Nucleus accumbens (tissue), 56 donors: Measurements from ENCODE around the gene C2orf92.
"Not testable (repeated sequence)": the region's sequence is repeated elsewhere in the genome, so short reads cannot be mapped to it uniquely, and the experiment has no call there.

Experiments used
- DNase-seq, 56 donors: peaks; one replicate each; lab custom pipeline; 2025; lab: John Stamatoyannopoulos, UW

The C2orf92 gene

DNA sequence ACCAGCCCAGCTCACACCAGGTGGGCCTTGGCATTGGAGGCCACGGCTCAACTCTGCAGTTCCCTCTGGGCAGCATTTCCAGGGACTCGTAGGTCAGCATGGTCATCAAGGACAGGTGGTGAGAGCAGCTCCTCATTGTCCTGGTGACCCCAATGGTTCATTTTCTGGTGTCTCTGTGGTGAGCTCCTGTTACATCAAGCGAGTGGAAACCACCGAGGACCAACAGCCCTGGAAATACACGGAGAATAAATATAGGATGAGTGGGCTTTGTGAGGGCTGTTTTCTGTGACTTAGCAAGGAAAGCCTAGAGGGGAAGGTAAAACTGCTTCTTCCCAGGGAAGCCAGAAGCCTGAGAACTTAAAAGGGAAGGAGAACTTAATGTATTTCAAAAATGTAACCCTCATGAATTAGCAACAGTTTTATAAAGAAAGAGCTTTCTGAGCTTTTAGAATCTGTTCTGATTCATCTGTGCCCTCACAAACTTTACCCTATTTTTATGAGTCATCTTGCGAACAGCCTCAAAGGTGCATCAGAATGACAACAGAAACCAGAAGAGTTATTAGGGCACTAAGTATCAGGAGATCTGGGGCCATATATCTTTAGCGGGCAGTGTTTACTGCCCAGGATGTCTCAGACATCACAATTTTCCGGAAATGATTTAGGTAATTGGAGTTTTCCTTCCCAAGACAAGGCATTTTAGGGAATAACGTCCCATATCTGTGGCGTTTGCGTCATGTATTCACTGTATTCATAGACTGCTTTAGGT, 18.7 kb downstream of the C2orf92 start:
- no peak for DNase-seq

DNA sequence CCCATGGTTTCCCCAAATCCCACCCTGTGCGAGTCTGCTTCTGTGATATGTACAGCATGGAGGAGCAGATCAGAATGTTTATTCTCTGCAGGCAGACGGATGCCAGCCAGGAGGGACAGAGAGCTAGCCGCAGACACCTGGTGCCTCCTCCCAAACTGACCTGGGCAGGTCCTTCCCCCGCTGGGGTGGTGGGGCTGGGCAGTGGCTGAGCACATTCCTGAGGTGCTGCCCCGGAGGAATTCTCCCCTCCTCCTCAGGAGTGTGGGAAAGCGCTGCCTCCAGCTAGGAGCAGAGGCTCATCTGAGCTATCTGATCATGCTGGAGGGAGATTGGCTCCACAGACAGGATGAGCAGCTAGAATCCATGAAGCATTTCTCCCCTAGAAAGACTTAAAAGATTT, 21.7 kb downstream of the C2orf92 start:
- no peak for DNase-seq

DNA sequence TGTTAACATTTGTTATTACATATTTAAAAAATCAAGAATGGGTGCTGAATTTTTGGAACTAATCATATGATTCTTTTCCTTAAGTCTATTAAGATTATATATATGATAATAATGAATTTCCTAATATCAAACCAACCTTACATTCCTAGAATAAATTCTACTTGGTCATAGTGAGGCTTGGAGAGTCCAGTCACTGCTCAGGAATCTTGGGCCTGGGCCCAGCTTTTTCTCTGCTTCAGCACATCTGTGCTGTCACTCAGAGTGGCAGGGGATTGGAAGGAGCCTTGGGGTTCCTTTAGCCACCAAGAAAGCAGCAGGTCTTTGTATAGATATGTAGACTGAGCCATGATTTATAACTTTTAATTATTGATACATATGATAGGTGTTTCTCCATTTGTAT, 24.0 kb downstream of the C2orf92 start:
- no peak for DNase-seq

GRCh38 chr2:97695744-97696143, 26.2 kb downstream of the C2orf92 start:
- no peak for DNase-seq

GRCh38 chr2:97697252-97698235, 28.0 kb downstream of the C2orf92 start:
- peak in 54 of 56 donors; percentile 25 to 96 (median 80) for DNase-seq

- DNase-seq = no peak
Measured at GRCh38 chr2:97698530-97698929, 29.0 kb downstream of the C2orf92 start.

DNA sequence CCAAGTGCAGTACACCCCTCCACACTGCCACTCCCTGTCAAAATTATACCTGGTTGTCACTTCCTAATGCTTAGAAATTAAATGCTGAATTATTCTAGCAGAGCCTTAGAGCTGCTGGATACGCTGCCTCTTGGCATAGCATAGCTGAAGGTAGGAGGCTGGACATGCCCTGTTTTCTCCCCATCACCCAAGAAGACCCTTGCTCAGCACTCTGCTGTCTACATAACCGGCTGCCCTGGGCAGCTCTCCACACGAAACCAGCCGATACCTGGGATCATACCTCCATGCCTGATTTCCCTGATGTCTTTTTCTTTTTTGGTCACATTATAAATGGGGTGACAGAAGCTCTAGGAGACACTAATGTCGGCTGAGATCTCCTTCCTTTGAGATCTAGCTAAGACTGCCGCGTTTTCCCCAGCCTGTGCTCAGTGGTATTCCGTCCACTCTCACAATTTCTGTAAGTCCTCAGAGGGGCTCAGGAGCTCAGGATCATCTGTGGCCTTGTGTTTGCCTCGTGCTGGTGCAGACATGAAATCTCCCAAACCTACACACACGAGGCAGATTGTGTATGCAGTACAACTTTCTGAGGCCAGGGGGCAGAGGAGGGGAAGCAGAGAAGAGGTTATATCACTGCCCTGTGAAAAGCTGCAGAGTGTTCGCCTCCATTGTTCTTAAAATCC, 30.4 kb downstream of the C2orf92 start:
- peak in 33 of 56 donors; percentile 2 to 72 (median 21) for DNase-seq

GRCh38 chr2:97701186-97701585, 31.7 kb downstream of the C2orf92 start:
- no peak for DNase-seq

DNA sequence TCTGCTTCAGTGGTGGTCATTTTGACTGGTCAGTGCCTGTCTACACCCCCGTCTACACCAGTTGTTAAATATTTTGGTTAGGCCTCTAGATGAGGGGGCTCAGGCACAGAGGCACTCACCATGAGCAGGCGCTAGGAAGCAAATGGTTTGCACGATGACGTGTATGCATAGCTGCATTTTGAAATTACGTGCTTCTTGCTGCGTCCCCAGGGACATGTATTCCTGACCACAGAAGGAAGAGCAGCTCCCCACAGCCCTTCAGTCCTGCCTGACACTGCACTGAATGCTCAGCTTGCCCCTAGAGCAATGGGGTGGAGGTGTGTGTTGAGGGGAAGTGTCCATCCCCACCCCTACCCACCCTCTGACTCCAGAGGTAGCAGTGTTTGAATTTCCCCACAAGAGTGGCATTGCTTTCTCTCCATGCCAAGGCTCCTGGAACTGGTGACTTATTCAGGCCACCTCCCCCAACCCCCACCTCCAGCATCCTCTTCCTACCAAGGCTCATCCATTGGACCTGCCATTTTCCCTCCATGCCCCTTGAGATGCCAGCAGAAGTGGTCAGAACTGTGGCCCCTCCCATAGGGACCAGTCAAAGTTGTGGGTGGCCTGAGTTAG, 32.4 kb downstream of the C2orf92 start:
- no peak for DNase-seq

DNA sequence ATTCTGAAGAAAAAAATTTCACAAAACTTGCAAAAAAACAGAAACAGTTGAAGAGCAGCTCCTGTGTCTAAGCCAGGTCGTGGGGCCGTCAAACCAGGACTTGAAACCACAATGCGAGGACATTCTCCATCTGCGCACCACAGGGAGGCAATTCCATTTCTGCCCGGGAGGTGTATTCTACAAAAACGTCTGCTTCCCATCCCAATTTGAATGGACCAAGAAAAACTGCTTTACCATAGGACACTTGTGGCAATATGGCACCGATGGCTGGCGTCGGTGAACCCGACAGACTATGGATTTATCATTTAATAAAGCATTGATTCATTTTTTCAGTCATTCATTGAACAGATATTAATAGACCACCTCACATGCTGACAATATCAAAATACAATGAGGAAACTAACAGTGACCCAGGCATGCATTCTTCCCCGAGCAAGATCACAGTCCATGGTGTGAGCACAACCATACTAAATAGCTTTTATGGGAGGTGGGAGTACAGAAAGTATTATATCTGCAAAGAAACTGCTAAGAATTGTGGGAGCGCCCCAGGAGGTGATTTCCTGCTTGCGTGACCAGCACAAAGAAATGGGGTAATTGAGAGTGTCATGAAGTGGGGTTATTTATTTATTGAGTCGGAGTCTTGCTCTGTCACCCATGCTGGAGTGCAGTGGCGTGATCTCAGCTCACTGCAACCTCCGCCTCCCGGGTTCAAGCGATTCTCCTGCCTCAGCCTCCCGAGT, 33.4 kb downstream of the C2orf92 start:
- DNase-seq = no peak

DNA sequence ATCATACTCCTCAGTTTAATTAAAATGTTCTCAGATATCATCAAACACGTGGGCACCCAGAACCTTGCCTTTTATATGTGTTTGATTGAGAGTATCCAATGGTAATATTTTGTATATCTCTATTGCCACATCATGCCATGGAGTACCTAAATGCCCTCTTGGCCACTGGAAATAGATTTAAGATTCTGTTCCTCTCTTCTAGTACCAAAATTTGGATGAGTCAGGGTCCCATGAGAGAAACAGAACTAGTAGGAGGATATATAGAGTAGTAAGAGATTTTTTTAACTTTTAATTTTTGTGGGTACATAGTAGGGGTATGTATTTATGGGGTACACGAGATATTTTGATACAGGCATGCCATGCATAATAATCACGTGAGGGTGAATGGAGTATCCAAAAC, 34.2 kb downstream of the C2orf92 start:
- DNase-seq = no peak

GRCh38 chr2:97704989-97705388, 35.5 kb downstream of the C2orf92 start:
- DNase-seq = no peak

DNA sequence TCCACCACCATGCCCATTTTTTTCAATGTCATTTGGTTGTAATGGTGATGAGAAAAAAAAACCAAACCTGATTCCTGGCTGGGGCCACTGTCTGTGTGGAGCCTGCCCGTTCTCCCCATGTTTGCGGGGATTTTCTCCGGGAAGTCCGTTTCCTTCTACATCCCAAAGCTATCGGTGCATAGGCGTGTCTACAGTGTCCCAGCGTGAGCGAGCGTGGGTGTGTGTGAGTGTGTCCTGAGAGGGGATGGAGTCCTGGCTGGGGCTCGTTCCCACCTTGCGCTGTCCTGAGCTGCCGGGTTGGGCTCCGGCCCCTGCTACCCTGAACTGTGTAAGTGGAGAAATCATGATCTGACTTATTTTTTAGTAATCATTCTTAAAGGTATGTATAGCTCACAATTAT, 36.6 kb downstream of the C2orf92 start:
- no peak for DNase-seq

DNA sequence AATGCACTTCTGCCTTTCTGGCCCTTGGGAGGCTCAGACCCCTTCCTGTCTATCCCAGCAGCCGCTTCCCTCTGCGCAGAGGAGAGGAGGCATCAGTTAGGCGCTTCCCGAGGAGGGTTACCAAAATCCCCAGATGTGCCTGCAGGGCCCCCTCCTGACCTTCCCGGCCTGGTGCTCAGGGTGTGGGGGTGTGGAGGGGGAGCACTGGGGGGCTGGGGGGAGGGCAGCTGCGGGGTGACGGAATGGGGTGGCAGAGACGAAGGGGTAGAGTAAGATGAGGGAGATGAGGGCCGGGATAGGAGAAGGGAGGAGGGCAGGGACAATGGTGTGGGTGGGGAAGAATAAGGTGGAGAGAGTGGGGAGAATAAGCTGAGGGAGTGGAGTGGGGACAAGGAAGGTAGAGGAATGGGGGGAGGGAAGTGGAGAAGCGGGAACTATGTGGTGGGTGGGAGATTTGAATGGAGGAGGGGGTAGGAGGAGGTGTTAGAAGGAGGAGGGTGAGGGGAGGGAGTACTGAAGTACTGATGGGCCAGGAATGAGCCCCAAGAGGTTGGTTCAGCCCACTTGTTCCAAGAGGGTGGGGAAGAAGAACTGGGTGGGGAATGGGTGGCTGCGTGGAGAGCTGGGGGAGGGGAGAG, 37.3 kb downstream of the C2orf92 start:
- DNase-seq = no peak

DNA sequence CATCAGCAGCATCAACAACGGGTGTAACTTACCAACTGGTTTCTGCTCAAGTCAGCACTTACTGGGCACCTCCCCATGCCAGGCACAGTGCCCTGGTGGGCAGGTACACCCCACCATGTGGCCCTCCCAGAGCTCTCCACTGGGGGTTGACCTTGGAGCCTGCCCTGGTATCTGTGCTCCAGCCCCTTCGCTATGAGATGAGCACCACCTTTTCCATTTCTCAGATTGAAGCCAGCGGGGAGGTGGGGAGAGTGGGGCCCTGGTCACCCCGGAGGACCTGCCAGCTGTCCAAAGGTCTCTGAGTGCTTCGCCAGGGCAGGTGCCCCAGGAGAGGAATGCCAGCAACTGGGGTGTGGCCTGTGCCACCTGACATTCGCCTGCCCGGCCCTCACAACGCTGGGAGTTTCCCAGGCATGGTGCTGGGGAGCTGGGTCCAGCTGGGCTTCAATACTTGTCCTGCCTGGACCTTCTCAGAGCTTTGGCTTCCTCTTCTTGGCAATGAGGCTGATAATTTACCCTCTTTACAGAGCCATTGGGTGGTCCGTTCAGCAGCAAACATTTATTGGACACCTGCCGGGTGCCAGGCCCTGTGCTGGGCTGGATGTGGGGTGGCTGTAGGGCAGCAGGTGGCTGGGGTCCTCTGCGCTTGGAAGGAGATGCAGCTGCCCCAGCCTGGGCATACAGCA, 38.0 kb downstream of the C2orf92 start:
- DNase-seq = no peak

DNA sequence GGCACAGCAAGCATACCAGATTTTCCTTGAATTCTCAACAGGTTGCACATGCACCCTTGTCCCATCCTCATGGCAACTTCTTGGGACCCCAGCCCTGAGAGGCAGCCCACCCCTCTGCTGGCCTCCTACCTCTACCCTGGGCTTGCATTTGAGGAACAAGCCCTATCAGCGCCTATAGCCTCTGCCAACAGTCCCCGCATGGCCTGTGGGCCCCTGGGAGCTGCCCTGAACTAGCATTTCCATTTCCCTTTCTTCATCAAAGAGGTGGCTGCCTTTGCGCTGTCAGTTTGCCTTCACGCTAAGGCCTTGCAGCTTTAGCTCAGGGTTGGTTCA, 38.5 kb downstream of the C2orf92 start:
- no peak for DNase-seq

DNA sequence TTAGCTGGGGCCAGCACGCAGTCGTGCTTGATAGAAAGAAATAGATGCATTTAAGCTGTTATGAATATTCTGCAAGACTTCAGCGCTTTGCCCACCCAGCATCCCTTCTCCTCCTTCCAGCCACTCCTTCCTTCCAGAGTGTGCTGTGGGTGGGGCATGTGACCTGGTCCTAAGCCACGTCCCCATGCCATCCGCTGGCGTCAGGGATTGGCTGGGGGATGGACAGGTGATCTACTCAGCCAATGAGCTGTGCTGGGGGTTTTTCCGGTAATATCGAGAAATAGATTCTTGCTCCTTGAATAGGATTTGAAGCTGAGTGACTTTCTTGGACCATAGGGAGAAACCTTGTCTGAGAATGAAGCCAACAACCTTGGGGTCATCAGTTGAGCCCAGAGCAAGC, 39.1 kb downstream of the C2orf92 start:
- no peak for DNase-seq

DNA sequence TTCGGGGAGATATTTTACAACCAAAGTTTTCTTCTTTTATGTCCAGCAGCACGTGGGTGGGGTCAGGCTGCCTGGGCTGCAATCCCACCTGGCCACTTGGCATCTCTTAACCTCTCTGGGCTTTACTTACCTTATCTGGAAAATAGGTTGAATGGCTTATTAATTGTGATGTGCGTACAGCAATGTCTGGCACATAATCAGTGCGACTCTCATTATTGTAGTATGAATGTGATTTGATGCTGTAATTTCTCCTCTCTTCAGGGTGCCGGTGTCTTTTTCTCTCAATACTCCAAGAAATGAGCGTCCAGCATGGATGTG, 41.8 kb downstream of the C2orf92 start:
- DNase-seq = no peak

- DNase-seq = not testable (repeated sequence)
Measured at GRCh38 chr2:97712175-97712574, 42.7 kb downstream of the C2orf92 start.
